Gastrocnemius medialis (tissue), 4 donors: ENCODE data around the gene ELK3.

ENCODE experiments used
- CTCF ChIP-seq, 5 experiments: fragments of 450-650 bp in 3 of 5; fragments of 200-600 bp in 2 of 5; sonication (generic) in 2 of 5; IDR thresholded peaks in 4 of 5; conservative IDR thresholded peaks in 1 of 5; 1 replicate in 4 of 5; 2 replicates in 1 of 5; pipeline ENCODE4 v1.5.1; 2016 to 2019; ENCODE audit warnings: antibody characterized with exemption in 5 of 5, mild to moderate bottlenecking in 3 of 5, moderate library complexity in 3 of 5
- POLR2A ChIP-seq, 2 donors: fragments of 450-650 bp; IDR thresholded peaks; one replicate each; pipeline ENCODE4 v1.6.1; 2017; ENCODE audit warnings: antibody characterized with exemption in 2 of 2, mild to moderate bottlenecking in 2 of 2, moderate library complexity in 2 of 2

DNA sequence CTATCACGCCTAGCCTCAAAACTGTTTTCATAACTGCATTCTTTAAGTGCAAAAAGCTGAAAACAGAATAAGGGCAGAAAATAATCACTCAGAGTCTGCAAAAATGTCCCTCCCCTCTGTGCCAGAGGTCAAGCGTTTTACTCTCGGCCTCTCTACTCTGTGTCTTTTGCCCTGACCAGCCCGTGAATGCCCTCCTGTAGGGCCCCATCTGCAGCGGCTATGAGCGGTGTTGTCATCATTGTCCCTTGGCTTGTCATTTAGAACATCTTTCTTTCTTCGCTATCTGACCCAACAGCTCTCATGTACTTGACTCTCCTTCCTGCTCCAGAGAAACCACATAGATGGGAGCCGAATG is 21.7 kb downstream of the ELK3 start:
- no peak for TF ChIP-seq POLR2A (IDR thresholded peaks at IDR 0.05)
- no peak for TF ChIP-seq CTCF (IDR thresholded peaks at IDR 0.05 in 4 of 5, conservative IDR thresholded peaks at IDR 0.05 in 1 of 5)
